Measurements from ENCODE around the gene CLIC5.
A peak's percentile ranks its signal among the peaks of the same experiment; 100 is the strongest.

CLIC5 gene

DNA sequence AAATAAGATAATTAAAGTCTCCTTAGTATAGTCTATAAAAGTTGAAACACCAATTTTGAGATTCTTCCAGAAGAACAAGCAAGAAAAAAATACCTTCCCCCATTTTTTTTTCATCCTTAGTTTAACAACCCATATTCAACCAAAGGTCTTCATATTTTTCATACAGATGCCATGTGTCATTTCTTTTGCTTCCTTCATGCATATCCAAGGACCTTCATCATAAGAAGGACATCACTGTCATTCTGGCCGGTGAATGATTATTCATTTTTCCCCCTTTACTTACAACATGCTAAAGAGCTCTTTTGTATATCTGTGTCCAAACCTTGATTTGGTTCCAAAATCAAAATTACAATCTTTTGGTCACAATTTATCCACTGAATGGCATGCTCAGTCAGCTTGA, 21.3 kb upstream of the CLIC5 start:
- DNase-seq (ENCODE audit: extremely low read depth in 1 of 2, low read depth in 1 of 2), result no peak

DNA sequence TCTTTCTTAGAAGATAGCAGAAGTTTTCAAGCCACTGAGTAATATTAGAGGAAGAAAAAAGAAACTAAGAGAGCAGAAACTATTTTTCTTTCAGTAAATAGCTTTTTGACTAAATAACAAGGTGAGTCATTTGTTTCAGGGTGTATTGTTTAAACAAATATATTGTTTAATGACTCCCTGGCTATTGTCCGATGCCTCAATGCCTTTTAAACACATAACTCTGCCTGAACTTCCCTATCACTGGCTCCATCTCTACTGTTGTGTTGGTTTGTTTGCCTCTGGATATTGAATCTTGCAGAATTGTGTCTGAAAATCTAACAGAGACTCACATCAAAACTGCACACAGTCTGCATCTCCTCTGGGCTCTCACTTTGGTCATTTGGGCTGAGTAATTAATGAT, 19.6 kb upstream of the CLIC5 start:
- no peak for DNase-seq (ENCODE audit: extremely low read depth in 1 of 2, low read depth in 1 of 2)

DNA sequence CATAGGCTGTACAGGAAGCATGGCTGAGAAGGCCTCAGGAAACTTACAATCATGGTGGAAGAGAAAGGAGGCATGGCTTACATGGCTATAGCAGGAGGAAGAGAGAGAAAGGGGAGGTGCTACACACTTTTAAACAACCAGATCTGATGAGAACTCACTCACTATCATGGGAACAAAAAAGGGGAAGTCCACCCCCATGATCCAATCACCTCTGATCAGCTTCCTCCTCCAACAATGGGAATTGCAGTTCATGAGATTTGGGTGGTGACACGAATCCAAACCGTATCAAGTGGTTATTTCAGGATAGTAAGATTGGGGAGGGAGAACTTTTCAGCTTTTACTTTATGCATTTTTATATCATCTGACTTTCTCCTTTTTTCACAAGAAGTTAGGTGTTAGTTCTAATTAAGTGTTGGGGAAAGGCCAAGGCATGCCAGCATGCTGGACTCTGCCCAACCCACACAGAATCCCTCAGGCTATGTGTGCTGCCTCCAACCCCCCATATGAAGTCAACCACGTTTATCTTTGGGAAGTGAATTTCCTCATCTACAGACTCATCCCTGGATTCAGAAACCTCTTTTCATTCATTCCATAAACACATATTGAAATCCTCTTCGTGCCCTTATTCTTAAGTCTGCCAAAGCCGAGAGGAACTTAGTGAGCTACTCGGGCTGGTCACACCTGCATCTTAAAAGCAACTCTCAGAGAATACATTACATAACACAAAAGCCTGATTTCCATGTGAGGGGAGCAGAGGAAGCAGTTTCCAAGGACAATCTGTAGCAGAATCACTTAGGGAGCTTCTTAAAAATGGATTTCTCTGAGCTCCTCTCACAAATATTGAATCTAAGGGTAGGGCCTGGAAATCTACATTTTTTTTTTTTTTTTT, 16.7 kb upstream of the CLIC5 start:
- no peak for DNase-seq (ENCODE audit: extremely low read depth in 1 of 2, low read depth in 1 of 2)

DNA sequence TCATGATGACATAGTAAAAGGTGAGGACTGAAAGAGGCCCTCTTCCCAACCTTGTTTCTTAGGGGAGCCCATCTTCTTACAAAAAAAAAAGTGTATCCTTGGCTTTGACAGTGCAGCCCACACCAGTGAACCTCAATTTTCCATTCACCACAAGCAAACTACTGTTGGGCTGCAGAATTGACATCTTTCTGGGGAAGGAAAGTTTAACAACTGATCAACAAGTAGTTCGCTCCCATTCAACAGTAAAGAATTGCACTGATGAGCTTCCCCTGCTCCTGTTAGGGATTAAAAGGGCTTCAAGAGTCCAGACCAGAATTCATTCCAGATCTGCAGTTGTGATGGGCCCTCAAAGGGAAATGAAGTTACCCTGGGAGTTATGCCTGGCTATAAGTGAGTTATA, 13.9 kb upstream of the CLIC5 start:
- no peak for DNase-seq (ENCODE audit: extremely low read depth in 1 of 2, low read depth in 1 of 2)

DNA sequence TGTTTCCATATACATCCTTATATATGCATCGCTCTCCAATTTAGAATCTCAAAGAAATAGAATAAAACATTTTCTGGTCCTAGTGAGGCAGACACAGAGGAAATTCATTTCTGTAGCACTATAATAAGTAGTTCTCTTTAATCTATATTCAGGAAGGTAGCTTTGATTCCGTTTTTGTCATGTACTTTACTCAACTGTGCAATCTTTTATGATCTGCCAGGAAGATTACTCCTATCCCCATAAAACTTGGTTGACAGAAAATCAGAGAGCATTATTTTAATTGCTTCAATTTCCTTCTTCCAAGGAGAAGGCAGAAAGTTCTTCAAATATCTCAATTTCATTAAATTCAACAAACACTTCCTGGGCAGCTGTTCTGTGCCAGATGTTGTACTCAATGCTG, 10.6 kb upstream of the CLIC5 start:
- DNase-seq (ENCODE audit: extremely low read depth in 1 of 2, low read depth in 1 of 2), result no peak

DNA sequence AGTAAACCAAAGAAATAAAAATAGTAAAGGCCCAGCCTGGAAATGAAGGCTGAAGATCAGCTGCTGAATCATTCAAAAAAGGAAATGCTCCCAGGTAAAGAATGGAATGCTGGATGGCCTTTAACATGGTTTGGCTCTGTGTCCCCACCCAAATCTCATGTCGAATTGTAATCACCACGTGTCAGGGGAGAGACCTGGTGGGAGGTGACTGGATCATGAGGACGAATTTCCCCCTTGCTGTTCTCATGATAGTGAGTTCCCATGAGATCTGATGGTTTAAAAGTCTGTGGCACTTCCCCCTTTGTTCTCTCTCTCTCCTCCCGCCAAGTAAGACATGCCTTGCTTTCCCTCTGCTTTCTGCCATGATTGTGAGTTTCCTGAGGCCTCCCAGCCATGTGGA, 9.9 kb upstream of the CLIC5 start:
- DNase-seq (ENCODE audit: extremely low read depth in 1 of 2, low read depth in 1 of 2), result no peak

DNA sequence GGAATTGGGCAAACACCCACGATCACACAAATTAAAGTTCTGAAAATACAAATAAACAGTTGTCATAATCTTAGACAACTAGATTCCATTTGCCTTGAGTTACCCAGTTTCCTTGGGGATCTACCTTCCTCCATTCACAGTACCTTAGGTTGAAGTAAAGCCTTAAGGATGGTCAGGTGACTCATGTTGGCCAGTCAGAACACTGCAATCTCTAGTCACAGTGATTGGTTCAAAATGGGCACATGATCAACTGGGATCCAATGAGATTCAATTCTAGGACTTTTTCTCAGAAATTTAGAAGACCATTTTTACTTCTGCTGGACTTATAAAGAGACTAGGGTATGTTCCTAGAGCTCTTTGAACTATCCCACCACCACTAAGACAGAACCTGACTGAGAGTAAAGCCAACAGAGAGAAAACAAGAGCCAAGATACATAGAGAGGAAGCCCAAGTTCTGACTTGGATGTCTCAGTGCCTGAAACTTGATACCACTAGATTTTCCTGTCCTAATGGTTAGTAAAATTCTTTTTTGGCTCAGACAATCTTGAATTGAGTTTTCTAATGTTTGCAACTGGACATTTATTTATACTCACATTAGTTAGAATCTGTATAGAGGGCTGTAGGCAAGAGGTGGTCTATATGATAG, 8.6 kb upstream of the CLIC5 start:
- no peak for DNase-seq (ENCODE audit: extremely low read depth in 1 of 2, low read depth in 1 of 2)

DNA sequence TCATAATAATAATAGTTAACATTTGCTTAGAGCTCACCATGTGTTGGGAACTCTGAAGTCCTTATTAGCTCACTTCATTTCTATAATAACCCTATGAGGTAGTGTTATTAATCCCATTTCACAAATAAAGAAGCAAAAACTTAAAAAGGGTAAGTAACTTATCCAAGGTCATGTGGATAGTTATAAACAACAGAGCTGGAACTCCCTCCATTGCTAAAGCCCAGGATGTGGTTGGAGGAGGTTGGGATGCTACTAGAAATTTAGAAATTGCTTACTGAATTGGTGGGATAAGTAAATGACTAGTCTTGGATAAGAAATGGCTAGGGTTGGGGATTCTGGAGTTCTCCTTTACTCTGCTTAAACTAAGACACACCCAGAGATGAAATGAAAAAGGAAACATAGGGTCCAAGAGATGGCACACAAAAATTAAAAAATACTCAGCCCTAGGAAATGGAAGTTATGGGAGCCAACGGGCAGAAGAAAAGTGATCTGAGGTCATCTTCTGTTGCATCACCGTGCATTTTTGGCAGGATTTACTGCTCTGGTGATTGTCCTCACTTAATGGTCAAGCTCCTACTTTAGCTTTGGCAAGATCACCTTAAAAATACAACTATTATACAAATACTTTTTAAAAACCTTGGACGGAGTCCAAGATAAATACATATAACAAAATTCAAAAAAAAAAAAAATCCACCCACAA, 7.7 kb upstream of the CLIC5 start:
- no peak for DNase-seq (ENCODE audit: extremely low read depth in 1 of 2, low read depth in 1 of 2)

DNA sequence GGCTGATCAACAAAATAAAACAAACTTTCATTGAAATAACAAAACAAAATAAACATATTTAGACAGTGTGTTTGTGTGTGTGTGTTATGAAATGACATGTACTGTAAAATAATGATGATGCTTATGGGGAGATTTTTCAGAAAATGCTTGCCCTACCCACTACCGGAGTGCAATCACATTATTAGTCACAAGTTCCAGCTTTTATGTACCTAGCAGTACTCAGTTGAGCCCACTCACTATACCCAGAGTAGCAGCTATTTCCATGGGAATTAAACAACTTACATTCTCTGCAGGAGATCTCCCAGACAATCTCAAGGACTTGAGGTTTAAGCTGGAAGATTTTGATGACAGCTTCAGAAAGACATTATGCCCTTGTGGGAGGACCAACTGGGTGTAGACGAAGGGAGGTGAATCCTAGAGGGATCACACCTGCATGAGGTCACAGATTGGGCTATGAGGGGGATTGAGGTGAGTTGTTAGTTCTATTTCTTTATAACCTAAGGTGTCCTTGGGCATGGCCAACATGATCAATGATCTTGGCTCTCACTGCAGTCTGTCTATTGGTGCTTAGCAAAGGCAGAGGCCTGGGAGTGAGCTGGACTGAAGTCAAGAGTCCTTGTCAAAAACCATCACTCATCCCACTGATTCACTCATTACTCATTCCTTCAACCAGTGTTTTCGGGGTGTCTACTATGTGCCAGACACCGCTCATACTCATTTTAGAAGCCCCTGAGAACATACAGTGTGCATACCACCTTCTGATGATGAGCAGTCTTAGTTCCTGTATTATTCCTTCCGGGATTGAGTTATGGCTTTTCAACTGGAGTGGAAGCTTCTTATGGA, 6.7 kb upstream of the CLIC5 start:
- DNase-seq (ENCODE audit: extremely low read depth in 1 of 2, low read depth in 1 of 2), result no peak

DNA sequence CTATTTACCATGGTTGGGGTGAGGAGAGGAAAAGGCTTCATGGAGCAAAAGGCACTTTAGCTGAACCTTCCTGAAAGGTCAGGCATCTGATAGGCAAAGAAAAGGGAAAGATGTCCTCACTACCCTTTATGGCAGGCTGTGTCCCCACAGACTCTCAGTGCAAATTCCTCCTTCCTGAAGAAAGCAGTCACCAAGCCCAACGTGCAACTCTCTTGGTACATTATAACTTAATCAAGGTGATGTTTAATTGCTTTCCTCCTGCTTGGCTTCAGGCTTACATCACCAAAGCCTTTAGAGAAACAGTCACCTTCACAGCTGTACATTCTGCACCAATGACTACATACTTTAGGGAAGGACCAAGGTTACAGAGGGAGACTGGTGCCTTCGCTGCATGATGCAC, 2.1 kb upstream of the CLIC5 start:
- DNase-seq (ENCODE audit: extremely low read depth in 1 of 2, low read depth in 1 of 2), result no peak

DNA sequence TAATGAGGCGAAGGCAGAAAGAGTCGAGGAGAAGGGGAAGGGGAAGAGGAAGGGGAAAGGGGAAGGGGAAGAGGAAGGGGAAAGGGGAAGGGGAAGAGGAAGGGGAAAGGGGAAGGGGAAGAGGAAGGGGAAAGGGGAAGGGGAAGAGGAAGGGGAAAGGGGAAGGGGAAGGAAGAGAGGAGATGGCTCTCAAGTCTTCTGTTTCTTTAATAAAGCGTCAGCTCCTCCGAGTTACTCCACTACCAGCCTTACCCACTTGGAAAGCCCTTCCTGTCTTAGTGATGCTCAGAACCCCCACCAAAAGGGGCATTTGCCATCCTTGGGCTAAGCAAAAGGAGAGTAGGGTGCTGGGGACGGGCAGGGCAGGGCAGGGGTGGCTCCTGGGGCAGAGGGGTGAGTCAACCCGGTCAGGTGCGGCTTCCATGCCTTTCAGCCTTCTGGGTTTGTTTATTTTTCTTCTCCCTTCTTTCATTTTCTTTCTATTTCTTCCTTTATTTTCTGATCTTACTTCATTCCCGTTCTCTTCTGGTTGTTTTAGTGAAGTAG, 476 bp upstream of the CLIC5 start:
- DNase-seq (ENCODE audit: extremely low read depth in 1 of 2, low read depth in 1 of 2), result no peak

DNA sequence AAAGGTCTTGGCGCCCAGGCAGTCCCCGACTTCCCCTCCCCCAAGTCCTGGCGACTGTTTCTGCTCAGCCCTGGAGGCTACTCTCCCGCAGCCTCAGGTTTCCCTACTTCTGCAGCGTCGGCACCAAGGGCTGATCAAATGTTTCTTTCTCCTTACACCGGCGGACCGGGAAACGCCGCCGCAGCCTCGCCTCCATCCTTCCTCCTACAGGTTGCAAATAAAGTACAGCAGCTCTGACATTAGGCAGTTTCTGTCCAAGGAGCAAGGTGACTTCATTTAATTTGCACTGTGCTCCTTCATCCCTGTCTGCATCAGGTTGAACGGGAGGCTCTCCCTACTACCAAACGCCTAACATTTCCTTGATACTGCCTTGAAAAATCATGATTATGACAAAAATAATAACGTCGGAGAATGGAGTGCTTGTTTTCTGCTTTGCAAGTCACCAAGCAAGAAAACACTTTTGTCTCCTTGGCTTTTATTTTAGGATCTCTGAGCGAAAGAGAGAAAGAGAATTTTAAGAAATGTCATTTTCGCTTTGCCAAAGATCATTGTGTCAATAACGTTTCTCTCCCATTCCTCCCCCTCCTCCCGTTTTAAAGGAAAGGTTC, 1.0 kb downstream of the CLIC5 start:
- no peak for DNase-seq (ENCODE audit: extremely low read depth in 1 of 2, low read depth in 1 of 2)

DNA sequence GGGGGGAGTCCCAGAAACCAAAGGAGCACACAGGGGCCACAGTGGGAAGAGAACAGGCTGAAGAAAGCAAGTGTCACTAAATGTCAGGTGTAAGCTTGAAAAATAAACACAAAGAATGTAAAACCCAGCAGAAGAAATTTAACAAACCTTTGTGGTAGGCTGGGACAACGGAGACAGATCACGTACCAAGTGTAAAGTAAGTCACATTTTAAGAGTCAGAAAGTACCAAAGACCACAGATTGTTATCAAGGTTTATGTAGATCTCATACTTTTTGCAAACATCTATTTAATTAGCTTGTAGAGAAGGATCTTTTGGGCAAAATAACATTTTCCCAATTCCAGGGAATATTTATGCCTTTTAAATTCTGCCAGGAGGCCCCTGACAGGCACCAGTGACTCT, 1.6 kb downstream of the CLIC5 start:
- DNase-seq (ENCODE audit: extremely low read depth in 1 of 2, low read depth in 1 of 2), result no peak

DNA sequence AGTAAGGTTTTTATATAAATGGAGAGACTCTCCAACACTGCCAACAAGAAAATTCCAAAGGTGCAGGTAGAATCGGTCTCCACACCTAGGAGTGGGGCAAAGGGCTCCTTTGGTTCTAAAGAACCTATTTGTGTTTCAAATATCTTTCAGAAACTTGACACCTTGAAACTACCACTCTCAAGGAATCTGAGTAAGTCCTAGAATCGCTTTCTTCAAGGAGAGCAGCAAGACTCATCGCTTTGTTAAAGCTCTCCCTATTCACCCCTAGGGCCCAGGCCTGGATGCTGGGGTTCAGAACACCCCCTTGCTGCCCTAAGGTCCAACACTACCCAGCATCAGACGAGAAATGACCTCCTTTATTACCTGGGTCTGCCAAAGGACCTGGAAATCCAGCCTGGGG, 2.0 kb downstream of the CLIC5 start:
- DNase-seq (ENCODE audit: extremely low read depth in 1 of 2, low read depth in 1 of 2), result no peak

DNA sequence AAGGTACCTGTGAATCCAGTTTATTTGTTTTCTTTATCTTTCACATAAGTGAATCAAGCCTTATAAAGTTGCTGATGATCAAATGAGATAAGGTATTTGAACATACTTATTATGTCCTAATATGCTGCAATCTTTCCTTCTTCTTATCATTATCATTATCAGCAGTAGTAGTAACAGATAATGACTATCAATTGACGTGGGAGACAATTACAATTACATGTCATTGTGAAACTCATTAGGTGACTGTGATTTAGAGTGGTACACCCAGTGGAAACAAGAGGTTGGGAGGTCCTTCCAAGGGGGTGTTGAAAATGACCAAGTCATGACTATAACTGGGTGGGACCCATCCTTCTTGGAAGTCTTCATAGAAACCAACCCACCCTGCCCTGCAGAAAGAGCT, 2.8 kb downstream of the CLIC5 start:
- no peak for DNase-seq (ENCODE audit: extremely low read depth in 1 of 2, low read depth in 1 of 2)

DNA sequence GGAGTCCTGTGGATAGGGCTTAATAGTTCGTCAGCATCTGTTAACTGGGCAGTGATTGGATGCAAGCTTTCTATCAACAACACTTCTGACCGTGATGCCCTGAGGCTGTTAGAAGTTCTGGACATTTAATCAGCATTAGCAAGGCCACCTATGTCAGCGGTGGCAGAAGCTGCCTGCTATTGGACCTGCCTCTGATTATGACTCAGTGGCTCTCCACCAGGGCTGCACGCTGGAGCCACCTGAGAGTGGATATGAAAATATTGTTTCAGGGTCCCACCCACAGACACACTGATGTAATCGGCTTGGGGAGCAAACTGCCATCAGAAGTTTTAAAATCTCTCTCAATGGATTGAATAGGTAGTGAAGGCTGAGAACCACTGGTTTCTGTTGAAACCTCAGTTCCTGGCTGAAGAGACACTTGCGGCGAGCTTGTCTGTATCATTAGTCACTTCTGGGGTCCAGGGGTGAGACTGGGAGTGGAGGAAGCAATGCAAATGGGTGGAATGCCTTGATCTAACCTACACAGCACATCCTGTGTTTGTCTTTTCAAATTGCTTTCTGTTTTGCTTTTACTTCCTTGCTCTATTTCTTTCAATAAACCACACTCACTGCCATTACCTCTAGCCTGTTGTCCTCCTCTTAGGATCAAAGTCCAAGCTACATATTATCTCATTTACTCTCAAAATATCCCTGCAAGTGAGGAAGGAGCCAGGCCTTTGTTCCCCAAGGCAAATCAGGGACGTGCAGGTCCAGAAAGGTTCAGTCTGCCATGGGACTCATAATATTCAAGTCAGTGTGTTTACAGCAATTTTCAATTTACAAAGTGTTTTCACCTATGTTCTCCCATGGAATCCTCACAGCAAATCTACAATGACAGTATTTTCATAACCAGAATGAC, 4.2 kb downstream of the CLIC5 start:
- peak; percentile 31 to 68 for DNase-seq (ENCODE audit: extremely low read depth in 1 of 2, low read depth in 1 of 2)

DNA sequence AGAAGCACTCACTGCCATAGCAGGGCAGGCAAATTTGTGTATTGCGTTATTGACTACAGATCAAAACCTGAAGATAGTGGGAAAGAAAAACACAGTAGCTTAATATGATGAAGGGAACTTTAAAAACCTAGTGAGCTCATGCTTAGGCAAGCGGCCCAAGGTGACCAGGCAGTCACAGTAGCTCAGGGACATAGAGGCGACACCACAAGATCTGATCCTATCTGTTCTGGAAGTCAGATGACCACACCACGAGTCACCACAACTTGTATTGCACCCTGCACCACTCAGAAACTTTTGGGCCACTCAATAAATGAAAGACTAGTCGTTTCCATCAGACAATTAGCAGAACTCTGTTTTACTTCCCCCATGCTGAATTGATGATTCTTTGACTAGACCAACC, 4.9 kb downstream of the CLIC5 start:
- peak in 1 of 2 donors; percentile 24 for DNase-seq (ENCODE audit: extremely low read depth in 1 of 2, low read depth in 1 of 2)

DNA sequence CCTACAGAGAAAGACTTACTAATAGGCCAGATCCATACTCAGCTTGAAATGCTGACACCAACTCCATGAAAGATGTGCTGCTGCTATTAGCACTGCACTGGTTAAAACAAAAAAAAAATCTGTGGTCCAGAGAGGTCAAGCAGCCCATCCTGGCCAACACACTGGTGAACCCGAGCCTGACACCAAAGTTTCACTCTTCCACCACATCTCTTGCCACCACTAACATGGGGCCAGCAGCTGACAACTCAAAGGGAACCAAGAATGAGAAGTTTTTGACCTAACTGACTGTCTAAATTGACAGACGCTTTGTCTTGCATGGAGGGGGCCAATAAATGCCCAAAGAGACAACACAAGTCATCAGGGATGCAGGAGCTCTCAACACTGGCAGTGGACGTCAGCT, 5.4 kb downstream of the CLIC5 start:
- DNase-seq (ENCODE audit: extremely low read depth in 1 of 2, low read depth in 1 of 2), result no peak

DNA sequence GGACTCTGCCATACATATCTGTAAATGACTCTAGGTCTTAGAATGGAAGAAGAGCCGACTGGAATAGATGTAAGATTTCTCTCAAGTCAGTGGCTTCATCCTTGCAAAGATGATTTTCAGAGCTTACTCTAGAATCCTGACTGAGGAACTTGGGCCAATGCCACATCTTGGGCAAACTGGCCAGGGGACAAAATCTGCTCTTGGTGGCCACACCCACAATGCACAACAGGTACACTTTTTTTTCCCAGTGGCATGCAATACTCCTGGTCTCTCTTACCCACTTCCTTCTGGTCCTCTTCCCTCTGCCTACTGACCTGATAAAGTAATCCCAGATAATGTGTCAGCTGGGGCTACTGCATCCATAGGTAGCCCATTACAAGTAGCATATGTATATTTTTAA, 13.4 kb downstream of the CLIC5 start:
- no peak for DNase-seq (ENCODE audit: extremely low read depth in 1 of 2, low read depth in 1 of 2)

Data from stimulated activated CD8-positive, alpha-beta memory T cell treated with anti-CD3 and anti-CD28 coated beads, Interleukin-7, amount 100 ng/mL, for 48 hours (primary cell).